GM19240 (cell line): ENCODE data around the gene GFAP.

Experiments
- DNase-seq: peaks from one replicate; pipeline ENCODE4 v3.0.0; 2011; ENCODE audit warnings: low spot score; ENCODE audit not compliant: insufficient read length

Gene GFAP

DNA sequence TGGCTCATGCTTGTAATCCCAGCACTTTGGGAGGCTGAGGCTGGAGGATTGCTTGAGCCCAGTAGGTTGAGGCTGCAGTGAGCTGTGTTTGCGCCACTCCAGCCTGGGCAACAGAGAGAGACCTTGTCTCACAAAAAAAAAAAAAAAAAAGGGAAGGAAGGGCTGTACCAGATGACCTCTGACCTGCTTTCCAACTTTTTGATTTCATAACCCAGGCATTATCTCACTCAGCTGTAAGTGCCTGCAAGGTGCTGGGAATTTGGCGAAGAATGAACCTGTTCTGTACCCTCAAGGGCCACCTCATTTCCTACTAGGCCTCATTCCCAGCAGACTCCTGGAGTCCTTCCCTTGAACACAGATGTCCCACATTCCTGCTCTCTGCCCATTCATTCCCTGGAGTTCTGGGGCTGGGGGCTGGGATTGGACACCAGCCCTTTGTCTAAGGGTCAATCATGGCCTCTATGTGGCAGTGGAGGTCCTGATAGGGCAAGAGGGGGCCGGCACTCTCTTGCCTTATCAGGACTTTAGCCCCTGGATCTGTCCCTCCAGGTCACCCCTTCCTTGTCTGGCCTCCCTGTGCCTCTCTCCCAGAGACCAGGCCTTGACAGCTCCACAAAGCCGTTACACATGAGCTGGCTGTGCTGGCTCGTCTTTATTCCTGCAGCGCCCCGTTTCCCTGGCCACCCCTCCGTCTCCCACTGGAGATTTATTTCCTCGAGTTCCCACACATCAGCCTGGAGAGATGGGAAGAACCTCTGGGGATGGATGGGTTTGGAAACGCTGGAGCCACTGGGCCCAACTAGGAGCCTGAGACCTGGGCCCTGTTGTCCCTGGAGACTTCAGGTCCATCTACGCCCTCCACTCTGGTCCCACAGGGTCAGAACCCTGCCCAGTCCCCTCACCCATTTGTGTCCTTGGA lies 821 bp upstream of the GFAP start:
- no peak for DNase-seq

DNA sequence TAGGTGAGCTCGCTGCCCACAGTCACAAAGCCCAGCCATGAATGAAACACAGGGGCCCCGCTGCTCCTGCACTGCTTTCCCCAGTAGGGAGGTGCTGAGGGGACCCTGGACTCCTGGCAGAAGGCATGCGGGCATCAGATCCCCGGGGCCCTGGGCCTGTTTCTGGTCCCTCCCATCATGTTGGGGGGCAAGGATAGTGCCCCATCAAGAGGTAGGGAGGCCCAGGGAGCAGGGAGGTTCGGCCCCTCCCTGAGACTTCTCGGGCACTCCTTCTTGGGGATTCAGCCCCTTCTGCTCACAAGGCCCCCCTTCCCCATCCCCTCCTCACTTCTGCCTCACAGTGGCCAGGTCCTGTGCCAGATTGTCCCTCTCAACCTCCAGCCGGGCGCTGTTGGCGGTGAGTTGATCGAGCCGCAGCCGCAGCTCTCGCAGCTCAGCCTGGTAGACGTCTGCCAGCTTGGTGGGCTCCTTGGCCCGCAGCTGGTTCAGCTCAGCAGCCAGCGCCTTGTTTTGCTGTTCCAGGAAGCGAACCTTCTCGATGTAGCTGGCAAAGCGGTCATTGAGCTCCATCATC lies 515 bp downstream of the GFAP start:
- DNase-seq = no peak

DNA sequence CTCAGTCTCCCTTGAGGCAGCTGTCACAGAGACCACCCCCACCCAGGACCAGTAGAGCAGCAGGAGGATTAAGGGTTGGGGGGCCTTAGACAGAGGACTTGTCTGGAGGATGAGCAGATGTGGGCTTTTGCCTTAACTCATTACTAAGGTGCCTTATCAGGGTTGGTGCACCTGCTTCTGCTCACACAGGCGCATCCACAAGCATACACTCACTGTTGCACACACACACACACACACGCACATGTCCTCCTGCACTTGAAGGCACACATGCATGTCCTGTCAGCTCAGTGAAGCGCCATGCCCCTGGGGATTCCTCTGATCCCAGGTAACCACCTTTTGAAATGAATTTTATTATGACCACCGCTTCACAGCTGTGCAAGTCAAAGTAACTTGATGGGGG lies 1.2 kb downstream of the GFAP start:
- no peak for DNase-seq

DNA sequence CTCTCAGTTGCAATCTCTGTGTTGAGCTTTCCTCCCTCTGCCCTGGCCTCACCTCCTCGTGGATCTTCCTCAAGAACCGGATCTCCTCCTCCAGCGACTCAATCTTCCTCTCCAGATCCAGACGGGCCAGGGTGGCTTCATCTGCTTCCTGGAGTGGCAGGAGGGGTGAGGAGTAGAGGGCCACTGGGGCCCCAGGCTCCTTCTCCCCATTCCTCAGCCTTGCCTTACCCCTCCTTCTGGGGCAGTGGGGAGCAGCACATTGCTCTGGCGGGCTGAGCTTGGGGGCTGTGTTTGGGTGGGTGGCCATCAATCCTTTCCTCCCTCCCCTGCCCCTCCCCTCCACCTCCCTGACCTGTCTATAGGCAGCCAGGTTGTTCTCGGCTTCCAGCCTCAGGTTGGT lies 1.6 kb downstream of the GFAP start:
- DNase-seq = no peak

DNA sequence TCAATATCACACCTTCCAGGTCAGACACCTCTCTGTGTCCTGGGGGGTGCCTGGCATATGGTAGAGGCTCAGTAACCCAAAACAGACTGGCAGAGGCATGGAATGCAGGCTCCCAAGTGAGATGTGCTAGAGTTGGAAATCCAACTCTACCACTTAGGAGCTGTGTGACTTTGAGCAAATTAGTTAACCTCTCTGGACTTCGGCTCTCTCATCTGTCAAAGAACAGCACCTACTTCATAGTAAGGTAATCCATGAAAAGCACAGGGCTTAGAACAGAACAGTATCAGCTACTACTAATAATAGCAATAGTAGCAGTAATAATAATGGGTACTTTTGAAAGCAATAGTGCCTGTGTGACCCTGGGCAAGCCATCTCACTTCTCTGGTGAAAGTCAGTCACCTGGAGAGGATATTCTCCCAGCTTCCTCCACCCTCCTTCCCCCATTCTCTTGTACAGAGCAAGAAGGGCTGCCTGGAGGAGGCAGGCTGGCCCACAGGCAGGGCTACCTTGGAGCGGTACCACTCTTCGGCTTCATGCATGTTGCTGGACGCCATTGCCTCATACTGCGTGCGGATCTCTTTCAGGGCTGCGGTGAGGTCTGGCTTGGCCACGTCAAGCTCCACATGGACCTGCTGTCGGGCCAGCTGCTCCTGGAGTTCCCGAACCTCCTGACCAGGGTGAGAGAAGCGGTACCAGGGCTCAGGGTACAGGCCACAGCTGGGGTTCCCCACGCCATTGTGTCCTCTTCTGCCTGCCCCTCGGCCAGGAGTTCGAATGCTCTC lies 2.3 kb downstream of the GFAP start:
- no peak for DNase-seq

DNA sequence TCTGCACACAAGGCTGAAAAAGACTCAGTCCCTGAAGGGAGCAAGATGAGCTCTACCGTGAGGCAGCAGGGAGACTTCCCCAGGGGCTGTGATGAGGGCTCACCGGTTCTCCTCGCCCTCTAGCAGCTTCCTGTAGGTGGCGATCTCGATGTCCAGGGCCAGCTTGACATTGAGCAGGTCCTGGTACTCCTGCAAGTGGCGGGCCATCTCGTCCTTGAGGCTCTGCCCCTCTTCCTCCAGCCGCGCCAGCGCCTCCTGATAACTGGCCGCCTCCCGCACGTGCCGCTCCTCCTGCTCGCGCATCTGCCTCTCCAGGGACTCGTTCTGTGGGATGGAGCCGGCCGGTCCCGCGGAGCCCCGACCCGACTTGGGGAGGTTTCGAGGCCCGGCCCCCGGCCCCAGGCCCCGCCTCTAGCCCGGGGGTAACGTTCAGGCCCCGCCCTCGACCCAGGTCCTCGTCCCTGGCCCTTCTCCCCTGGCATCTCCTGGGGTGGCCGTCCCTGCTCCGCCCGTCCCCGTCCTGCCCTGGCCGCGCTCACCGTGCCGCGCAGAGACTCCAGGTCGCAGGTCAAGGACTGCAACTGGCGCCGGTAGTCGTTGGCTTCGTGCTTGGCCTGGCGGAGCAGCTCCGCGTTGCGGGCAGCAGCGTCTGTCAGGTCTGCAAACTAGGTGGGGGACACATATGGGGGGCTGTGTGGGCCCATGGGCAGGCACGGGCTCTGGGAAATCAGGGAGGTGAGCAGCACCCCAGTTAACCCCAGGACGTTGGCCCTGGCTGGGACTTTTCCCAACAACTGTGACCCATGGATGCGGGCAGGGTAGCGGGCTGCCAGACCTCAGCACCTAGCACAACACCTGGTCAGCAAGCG lies 3.9 kb downstream of the GFAP start:
- DNase-seq = no peak

DNA sequence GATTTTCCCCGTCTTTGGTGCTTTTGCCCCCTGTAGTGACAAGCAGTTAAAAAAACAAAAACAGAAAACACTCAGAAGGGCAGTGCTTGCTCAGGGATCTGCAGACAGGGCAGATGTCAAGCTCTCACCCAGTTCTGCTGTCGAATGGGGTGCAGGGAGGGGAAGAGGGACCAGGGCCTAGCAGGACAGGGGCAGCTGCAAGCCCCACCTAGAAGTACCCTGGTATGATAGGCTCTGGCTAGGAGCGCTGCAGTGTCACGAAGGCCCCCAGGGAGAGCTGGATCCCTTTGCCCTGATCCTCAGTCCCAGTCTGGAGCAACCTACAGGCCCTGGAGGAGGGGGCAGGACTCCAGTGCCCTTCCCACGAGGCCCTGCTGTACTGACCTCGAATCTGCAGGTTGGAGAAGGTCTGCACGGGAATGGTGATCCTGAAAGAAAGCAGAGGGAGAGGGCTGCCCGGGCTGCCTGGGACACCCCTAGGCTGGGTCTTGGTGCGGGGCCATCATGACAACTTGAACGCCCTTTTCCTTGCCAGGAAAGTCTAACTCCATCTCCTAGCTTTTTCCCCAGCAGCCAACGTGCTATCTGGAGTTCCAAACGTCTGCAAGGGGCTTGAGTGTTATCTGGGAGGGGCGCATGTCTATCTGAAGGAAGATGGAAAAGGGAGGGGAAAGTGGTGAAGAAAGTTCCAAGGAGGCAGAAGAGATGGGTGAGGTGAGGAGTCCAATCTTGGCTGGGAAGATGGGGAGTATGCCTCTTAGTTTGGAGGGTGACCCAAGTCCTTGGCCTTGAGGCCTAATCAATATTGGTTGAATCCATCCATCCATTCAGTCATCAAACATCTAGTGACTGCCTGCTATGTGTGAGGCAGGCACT lies 4.8 kb downstream of the GFAP start:
- DNase-seq = no peak

DNA sequence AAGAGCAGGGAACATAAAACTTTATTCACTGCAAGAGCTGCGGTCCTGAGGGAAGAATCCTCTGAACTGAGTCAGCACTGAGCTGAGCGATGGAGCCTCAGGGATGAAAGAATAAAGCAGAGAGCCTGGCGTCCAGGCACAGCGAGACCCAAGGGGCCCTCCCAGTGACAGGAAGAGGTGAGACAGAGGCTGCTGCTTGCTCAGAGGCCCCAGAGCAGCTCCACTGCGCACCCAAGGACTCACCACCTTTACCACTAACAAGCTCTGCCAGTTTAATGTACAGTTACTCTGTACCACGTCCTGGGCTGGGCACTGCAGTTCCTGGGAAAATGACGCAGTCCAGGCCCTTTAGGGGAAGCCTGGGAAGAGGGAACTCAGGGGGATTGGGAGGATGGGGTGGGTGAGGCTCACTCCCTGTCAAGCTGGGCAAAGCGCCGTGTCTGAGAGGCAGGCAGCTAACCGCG lies 5.6 kb downstream of the GFAP start:
- DNase-seq = no peak

DNA sequence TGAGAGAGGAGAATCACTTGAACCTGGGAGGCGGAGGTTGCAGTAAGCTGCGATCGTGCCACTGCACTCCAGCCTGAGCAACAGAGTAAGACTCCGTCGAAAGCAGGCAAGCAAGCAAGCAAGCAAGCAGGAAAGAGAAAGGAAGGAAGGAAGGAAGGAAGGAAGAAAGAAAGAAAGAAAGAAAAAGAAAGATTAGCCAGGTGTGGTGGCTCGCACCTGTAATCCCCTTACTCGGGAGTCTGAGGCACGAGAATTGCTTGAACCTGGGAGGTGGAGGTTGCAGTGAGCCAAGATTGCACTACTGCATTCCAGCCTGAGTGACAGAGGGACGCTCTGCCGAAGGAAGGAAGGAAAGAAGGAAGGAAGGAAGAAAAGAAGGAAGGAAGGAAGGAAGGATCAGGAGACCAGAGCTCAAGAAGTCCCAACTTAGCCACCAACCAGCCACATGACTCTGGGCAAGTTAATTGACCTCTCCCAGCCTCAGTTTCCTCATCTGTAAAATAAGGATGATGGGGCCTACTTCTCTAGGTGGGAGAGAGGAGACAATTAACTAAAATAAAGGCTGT lies 6.5 kb downstream of the GFAP start:
- no peak for DNase-seq

DNA sequence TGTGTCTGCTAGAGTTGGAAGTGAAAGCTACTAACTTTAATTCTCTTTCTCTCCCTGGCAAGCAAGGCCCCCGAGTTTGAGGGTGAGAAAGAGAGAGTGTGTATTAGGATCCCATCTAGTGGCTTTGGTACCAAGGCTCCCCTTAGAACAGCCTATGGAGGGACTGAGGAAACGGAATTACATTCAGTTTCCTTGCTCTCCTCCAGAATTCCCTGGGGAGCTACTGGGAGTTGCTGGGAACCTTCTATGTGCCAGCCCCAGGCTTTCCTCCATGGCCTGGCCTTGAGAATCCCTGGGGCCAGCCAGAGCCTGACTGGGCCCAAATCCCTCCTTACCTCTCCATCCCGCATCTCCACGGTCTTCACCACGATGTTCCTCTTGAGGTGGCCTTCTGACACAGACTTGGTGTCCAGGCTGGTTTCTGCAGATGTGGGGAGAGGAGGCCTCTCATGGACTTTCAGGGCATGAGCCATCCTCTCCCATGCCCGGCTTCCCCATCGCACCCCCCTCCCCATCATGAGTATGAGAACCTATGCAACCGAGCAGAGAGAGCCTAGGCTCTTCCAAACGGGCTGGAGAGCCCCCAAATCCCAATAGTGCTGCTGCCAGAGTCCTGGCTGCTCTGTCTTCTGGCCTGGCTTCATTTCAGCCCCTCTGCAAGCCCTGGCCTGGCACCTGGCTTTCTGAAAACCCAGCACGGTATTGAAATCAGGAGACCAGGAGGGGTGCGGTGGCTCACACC lies 7.4 kb downstream of the GFAP start:
- DNase-seq = no peak

DNA sequence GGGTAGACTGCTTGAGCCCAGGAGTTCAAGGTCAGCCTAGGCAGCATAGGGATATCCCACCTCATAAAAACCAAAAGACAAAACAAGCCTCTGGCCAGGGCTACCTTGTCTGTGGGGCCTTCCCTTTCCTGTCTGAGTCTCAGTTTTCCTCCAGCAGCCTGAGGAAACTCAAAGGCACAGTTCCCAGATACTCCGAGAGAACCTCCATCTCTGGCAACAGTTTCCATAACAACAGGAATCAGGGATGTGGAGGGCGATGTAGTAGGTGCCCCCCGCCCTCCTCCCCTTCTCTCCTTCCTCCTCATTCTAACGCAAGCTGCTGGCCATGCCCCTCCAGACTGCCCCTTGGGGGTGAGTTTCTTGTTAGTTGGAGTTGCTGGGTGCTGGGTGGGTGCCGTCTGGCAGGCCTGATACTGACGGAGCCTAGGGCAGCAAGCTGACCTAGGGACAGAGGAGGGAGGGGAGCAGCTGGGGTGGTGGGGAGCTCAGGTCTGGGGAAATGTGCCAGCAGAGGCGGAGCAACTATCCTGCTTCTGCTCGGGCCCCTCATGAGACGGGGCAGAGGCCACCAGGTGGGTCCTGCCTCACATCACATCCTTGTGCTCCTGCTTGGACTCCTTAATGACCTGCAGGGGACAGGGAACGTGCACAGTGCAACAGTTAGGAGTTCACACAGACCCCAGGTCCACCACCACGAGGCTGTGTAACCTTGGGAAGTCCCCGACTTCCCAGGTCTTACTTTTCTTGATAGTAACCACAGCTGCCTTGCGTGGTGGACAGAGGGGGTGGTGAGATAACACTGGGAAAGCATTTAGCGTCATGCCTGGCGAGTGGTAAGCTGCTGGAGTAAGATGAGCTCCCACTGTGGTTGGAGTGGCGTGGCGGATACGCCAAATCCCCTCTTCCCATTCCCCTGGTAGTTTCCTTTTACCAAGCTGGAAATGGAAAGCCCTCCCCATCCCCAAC lies 8.3 kb downstream of the GFAP start:
- DNase-seq = no peak

DNA sequence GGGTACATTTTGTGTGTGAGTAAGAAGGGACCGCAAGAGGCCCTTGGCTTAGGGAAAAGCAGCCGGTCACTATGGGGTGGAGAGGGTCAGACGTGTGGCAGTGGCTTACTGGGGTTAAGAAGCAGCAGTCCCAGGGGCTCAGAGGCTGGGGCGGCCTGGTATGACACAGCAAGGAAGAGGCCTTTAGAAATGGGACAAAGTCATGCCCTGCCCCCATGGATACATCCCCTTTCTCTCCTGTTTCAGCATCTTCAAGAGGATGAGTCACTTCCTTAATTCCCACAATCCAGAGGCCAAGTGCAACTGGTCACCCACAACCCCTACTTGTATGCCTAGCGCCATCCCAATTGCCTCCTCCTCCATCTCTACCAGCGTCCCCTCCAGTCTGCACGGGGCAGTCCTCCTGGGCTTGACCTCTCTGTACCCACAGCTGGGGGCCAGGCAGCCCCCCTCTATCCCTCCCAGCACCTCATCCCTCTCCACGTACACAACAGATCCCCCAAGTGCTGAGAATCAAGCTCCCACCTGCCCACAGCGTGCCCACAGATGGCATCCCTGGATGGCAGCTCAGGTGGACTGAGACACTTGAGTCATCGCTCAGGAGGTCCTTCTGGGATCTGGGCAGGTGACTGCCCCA lies 9.2 kb downstream of the GFAP start:
- DNase-seq = no peak

DNA sequence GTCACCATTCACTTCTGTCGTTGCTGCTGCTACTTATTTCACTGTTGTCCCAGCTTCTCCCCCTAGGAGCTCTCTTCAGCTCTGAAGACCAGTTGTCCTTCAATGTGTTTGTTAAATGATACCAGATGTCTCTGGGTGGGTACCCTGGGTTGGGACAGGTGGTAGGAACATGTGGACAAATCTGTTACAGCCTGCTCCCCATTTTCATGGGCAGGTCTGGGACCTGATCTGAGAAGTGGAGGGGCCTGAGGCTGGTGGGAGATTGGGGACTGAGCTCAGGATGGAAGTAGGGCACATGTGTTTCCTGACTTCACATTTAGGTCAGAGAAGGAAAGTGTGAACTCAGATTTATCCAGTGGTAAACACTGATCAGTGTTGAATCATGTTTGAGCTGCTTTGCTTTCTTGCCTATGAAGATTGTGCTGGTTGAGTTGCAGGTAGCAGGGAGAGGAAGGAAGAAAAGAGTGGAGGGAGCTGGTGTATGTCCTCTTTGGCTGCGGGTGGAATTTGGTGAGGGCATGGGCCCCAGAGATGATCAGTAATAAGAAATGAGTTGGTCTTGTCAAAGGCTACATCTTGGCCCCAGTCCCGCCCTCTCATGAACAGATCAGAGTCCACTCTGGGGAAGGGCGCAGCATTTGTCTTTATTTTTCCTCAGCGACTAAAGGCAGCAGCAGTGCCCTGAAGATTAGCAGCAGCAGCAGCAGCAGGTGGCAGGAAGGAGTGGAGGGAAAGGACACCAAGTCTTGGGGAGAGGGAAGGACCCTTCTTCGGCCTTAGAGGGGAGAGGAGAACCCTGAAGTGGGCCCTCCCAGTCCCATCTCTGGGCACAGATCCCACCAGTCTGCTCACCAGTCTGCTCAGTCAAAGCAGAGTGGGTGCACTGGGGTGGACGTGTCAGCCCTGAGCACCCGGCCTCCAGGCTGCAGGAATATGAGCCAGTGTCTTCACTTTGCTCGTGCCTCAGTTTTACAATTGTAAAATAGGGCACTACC lies 10.0 kb downstream of the GFAP start:
- no peak for DNase-seq

DNA sequence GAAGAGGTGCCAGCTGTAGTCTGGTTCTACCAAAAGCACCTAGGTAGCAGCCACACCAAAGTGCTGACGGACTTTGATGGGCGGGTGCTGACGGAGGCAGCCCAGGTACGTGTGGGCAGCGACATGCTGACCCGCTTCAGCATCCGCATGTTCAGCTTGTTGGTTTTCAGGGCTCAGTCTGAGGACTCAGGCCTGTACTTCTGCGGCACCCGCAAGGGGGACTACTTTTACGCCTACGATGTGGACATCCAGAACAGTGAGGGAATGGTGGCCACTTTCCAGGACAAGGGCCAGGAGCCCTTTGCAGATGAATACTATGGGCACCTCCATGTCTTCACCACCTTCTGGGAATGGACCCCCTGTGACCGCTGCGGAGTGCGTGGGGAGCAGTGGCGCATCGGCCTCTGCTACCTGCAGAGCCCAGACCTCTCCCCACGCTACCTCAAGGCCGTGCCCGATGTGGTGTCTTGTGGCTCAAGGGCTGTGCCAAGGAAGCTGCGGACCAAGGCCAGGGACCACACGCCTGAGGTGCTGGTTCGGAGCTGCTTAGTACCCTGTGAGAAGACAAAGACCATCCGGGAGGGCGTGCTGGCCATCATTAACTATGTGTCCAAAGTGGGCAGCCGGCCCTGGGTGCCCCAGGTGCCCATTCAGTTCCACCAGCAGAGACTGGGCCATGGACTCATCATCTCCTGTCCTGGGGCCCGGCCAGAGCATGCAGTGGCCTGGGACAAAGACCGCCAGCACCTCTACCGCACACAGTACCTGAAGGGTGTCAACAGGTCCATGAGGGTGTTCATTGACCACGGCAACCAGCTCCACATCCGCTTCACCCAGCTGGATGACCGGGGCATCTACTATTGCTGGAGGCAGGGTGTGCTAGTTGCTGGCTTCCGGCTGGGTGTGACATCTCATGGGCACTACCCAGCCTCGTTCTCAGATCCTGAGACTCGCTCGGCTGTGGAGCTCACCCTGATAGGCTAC lies 11.0 kb downstream of the GFAP start:
- no peak for DNase-seq
